GM21737 (cell line): Measurements from ENCODE around the gene EPHA3.

ENCODE experiments used
- ATAC-seq: cut with Tn5 transposase; IDR thresholded peaks from one replicate; pipeline ENCODE4 v1.9.1; 2021; ENCODE audit warnings: mild to moderate bottlenecking, moderate library complexity; ENCODE audit not compliant: unreplicated experiment

The EPHA3 gene

GRCh38 chr3:89278302-89279025 is 171.0 kb downstream of the EPHA3 start:
- ATAC-seq = no peak

- no peak for ATAC-seq
Measured at GRCh38 chr3:89280301-89280700, 172.9 kb downstream of the EPHA3 start.

- no peak for ATAC-seq
Measured at GRCh38 chr3:89280822-89281365, 173.5 kb downstream of the EPHA3 start.

DNA sequence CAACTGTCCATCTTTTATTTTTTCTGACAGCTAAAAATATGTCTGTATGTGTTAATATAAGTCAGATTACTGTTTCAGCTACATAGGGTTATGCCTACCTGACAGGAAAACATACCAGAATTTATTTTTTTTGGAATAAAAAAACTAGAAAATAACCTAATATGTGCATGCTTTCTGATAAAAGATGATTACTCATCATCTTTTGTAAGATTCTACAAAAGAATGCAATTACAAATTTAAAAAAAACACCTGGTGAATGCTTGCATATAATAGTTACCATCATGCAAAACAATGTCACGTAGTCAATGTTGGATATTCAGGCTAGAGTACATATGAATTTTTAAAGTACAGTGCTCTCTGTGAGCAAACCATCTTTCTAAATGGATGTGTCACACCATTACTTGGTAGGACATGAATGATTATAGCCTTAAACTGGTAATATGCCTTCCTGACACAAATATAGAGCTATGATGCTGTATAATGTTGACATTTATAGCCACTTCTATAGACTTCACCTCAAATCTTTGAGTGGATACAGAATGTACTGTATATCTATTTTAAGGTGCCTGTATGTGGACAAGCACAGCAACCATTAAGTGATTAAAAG is 180.6 kb downstream of the EPHA3 start:
- no peak for ATAC-seq

GRCh38 chr3:89289574-89290190 is 182.3 kb downstream of the EPHA3 start:
- ATAC-seq = no peak

DNA sequence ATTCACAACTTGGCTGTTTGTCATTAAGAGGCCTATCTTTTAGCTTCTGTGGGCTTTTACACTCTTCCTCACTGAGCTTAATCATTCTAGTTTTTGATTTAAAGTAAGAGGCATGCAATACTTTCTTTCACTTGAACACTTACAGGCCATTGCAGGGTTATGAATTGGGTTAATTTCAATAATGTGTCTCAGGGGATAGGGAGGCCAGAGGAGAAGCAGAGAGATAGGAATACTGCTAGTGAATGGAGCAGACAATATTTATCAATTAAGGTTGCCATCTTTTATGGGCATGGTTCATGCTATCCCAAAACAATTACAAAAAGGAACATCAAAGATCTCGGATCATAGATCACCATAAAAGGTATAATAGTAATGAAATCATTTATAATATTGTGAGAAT is 189.8 kb downstream of the EPHA3 start:
- no peak for ATAC-seq

- ATAC-seq = no peak
Measured at GRCh38 chr3:89300526-89300925, 193.1 kb downstream of the EPHA3 start.

DNA sequence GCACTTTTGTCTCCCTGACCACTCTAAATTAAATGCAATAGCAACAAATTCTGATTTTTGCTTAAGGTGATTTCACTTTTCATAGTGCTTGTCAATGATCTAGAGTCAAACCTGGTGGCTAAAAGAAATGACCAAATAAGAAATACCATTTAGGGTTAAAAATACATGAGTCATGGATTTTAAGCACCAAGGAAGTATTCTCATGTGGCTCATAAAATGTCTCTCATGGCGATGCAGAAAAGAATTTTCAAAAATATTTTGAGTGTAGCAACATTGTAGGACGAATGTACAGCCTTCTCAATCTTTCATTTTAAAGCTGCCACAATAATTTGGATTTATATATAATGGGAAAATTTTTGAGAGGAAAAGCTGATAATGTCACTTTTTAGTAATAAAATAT is 193.6 kb downstream of the EPHA3 start:
- no peak for ATAC-seq

DNA sequence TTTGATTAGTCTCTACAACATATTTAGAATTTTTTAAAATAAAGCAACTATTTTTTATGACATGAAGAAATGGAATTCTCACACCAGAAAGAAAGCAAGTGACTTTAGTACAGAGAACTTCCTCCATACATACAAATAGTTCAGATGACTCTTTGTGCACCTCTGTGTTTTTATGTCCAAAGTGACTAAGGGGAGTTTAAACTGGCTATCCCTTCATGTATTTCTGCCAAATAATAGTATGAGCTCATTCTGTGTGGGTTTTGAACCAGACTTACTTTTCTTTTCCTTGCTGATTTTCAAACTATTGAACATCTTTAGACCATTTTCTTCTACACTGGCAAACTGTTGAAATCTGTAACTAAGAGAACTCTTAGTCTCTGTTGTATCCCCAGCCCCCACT is 196.3 kb downstream of the EPHA3 start:
- no peak for ATAC-seq

- no peak for ATAC-seq
Measured at GRCh38 chr3:89306540-89306939, 199.1 kb downstream of the EPHA3 start.

GRCh38 chr3:89311581-89311980 is 204.2 kb downstream of the EPHA3 start:
- no peak for ATAC-seq

- ATAC-seq = no peak
Measured at GRCh38 chr3:89312141-89312540, 204.7 kb downstream of the EPHA3 start.

- no peak for ATAC-seq
Measured at GRCh38 chr3:89314454-89315098, 207.2 kb downstream of the EPHA3 start.

DNA sequence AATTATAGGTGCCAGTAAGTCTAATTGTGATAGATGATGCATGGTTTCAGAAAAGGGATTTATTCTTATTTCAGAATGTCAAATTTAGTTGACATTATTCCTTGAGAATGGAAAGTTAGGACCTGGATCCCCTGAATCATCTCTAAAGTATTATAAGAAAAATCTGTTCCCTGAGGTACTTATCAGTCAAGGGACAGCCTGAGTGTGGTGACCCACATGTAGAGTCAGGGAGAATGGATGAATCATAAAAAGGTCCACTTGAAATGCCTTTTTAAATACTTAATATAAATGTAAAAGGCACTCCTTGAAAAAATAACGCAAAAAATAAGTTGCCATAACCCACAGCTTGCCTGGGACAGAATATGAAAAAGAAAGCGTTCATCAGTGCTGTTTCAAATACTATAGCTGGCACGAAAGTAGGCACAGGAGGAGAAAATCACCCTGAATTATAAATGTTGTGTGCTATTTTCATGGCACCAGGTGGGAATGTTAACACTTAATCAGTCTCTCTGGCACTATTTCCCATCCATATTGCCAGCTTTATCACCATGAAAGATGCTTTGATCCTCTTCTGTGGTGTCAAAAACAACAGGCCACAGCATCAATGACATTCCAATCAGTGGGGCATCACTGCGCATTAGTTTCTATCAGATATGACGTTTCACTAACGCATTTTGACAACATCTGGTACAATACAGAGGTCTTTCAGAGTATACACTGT is 208.5 kb downstream of the EPHA3 start:
- ATAC-seq = no peak

GRCh38 chr3:89320186-89320585 is 212.8 kb downstream of the EPHA3 start:
- no peak for ATAC-seq

GRCh38 chr3:89326997-89327396 is 219.6 kb downstream of the EPHA3 start:
- ATAC-seq = no peak

DNA sequence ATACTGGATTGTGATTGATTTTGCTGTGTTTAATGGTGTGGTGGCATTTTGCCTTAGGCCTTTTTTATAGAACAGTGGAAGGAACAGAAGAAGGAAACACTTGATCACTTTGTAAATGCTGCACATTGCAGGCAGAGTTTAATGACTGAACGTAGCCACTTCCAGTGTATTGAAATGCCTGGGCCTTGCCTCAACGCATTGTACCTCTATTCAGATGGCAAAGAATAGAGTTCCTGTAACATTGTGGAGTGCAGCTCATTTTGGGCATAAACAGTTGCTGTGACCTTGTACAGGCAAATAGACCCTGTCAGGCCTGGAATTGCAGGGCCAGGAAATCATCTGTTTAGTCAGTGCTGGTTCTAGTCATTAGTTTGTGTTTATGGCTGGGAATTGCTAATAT is 225.0 kb downstream of the EPHA3 start:
- ATAC-seq = no peak

- no peak for ATAC-seq
Measured at GRCh38 chr3:89332793-89333192, 225.4 kb downstream of the EPHA3 start.

DNA sequence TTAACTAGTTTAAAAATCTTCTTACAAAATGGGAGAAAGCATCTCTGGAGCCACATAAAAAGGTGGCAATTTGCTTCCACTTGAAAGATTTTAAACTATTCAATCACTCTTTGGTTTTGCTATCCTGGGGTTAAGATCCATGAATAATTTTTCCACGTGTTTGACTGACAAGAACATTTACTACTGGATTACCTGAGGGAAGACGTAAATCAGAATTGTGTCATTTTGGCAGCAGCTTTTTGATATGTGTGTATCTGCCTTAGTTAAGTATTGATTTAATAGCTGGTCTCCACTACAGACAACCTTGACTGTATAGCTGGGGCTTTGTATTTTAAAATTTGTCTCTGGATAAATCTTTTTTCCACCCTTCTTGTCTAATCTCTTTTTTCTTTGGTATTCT is 228.3 kb downstream of the EPHA3 start:
- no peak for ATAC-seq

- ATAC-seq = no peak
Measured at GRCh38 chr3:89340408-89340807, 233.0 kb downstream of the EPHA3 start.

GRCh38 chr3:89344076-89344475 is 236.7 kb downstream of the EPHA3 start:
- ATAC-seq = no peak
